ENCODE measurements around the gene GALNT2. TPM values are rescaled to one million over a fixed set of nuclear protein-coding genes. Genes with fewer than 3 reads are reported as not detected.
A peak's percentile ranks its signal among the peaks of the same experiment; 100 is the strongest.

Gene GALNT2
- total RNA-seq, 1 donor from 2014 or later: 129 TPM

DNA sequence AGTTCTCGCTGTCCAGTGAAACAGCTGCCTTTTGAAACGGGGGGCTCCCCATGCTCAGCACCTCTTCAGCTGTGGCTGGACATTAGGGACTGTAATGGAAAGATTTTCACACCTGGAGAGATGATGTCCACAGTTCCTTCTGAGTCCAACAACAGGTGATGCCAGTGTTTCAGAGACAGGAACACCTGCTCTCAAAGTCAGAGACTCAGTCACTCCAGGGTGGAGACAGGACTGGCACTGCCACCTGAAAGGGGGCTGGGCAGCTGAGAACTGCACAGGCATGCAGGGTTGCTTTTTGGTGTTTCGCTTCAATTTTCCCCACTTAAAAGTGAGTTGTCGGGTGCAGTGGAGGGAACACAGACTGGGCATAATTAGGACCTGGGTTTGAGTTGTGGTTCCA, 124.8 kb downstream of the GALNT2 start:
- H3K36me3 ChIP-seq: no peaks in the 10 kb centered on the region
- DNase-seq (ENCODE audit: low spot score in 2 of 2): no peak
- H3K27ac ChIP-seq: peak overlapping the region; percentile 68 to 78
- no peak overlapping the region for H3K4me3 ChIP-seq
- TF ChIP-seq, protein P1, sequence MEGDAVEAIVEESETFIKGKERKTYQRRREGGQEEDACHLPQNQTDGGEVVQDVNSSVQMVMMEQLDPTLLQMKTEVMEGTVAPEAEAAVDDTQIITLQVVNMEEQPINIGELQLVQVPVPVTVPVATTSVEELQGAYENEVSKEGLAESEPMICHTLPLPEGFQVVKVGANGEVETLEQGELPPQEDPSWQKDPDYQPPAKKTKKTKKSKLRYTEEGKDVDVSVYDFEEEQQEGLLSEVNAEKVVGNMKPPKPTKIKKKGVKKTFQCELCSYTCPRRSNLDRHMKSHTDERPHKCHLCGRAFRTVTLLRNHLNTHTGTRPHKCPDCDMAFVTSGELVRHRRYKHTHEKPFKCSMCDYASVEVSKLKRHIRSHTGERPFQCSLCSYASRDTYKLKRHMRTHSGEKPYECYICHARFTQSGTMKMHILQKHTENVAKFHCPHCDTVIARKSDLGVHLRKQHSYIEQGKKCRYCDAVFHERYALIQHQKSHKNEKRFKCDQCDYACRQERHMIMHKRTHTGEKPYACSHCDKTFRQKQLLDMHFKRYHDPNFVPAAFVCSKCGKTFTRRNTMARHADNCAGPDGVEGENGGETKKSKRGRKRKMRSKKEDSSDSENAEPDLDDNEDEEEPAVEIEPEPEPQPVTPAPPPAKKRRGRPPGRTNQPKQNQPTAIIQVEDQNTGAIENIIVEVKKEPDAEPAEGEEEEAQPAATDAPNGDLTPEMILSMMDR (IDR thresholded peaks at IDR 0.05): no peak
- intact Hi-C loops (cut with DNase I): no loop called here
- H3K4me1 ChIP-seq: peaks cover 4 to 19% of the 10 kb centered on the region in 2 donors
- no peaks in the 10 kb centered on the region for H3K27me3 ChIP-seq
- no peaks in the 10 kb centered on the region for H3K9me3 ChIP-seq

DNA sequence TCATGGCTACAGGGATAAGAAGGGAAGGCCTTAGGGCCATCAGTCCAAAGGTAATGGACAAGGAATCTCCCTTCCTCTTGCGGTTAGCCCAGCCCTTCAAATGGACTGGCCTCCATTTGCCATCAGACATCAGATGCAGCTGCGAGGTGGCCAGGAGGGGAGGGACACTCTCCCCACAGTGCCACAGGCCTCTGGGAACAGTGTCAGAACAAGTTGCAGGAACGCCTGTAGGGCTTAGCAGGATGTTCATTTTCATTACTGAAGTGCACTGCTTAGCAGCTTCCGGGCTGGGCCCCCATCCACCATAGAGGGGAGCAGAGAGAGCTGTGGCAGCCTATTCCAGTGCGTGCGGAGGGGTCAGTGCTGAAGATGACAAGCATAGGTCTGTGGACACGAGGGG, 127.5 kb downstream of the GALNT2 start:
- peaks cover 4 to 18% of the 10 kb centered on the region in 2 donors for H3K4me1 ChIP-seq
- H3K36me3 ChIP-seq: no peaks in the 10 kb centered on the region
- H3K4me3 ChIP-seq: no peak overlapping the region
- TF ChIP-seq, protein P1 (IDR thresholded peaks at IDR 0.05): no peak
- H3K27ac ChIP-seq: no peak overlapping the region
- intact Hi-C loops (cut with DNase I): no loop called here
- H3K27me3 ChIP-seq: no peaks in the 10 kb centered on the region
- DNase-seq (ENCODE audit: low spot score in 2 of 2): no peak
- no peaks in the 10 kb centered on the region for H3K9me3 ChIP-seq

DNA sequence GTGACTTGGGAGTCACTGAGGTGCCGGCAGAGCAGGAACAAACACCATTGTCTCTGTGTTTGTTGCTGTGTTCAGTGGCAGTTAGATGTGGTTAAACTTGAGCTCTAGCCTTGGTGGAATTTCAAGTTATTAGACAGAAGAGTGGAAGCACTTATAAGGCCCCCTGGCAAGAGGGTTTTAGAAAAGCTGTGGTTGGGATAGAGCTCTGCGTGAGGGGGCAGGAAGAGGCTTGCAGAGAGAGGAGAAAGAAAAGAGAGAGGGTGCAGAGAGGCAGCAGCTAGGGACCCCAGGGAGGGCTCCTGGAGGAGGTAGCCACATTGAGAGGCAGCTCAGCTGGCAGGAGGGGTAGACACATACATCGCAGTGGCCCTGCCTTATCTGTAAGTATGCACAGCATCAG, 128.2 kb downstream of the GALNT2 start:
- TF ChIP-seq, protein P1 (IDR thresholded peaks at IDR 0.05): no peak
- no peaks in the 10 kb centered on the region for H3K36me3 ChIP-seq
- H3K9me3 ChIP-seq: no peaks in the 10 kb centered on the region
- H3K4me1 ChIP-seq: peaks cover 3 to 17% of the 10 kb centered on the region in 2 donors
- no peaks in the 10 kb centered on the region for H3K27me3 ChIP-seq
- intact Hi-C loops (cut with DNase I): no loop called here
- DNase-seq (ENCODE audit: low spot score in 2 of 2): no peak
- no peak overlapping the region for H3K27ac ChIP-seq
- no peak overlapping the region for H3K4me3 ChIP-seq

DNA sequence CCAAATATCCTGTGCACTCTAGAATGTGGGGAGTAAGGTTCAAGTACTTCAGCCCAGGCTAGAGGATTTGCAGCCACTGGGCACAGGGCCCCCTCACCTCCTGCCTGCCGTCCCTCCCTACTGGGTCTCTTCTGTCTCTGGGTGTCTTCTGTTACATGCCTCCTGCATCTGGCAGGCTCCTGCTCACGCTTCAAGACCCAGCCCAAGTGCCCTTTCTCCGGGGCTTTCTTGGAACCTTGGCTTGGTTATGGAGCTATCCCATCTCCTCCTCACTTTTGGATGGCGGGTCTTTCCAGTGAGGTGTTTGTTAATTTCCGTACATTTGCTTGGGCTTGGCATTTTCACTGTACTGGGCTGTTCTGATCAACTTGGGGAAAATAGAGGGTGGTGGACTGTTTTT, 129.0 kb downstream of the GALNT2 start:
- DNase-seq (ENCODE audit: low spot score in 2 of 2): no peak
- H3K27ac ChIP-seq: no peak overlapping the region
- H3K9me3 ChIP-seq: no peaks in the 10 kb centered on the region
- H3K27me3 ChIP-seq: no peaks in the 10 kb centered on the region
- no peak overlapping the region for H3K4me3 ChIP-seq
- H3K4me1 ChIP-seq: peaks cover 0 to 9% of the 10 kb centered on the region in 2 donors
- intact Hi-C loops (cut with DNase I): no loop called here
- TF ChIP-seq, protein P1 (IDR thresholded peaks at IDR 0.05): no peak
- H3K36me3 ChIP-seq: no peaks in the 10 kb centered on the region

DNA sequence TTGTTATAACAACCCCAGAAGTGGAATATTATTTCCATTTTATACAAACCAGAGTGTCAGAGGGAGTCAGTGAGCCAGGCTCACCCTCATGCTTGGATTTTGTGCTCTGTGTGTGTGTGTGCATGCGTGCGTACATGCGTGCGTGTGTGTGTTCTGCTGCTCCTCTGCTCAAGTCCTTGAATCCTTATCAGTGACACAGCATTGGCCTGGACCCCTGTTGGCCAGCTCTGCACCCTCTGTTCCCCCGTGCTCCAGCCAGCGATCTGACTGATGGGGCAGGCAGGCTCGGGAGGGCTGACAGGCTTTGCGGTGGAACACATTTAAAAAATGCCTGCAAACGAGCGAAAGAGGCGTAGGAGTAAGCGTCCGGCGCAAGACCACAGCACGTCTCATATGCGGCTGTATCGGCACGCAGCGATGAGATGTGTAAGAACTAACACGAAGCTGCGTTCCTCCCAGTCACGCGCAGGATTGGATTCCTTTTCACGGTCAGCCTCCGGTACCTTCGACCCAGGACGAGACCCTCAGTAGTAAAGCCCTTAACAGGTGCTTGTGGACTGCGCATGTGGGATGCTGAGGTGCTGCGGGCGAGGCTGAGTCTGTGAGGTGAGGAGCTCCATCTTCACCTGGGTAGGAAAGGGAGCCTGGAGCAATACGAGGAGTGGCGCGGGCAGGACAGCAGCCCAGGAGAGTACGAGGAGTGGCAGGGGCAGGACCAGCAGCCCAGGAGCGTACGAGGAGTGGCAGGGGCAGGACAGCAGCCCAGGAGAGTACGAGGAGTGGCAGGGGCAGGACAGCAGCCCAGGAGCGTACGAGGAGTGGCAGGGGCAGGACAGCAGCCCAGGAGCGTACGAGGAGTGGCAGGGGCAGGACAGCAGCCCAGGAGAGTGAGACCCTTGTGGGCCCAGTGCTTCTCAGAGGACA, 130.9 kb downstream of the GALNT2 start:
- no peak for DNase-seq (ENCODE audit: low spot score in 2 of 2)
- Histone ChIP-seq H3K36me3 (no peaks in the 10 kb centered on the region), H3K9me3 (no peaks in the 10 kb centered on the region), H3K27me3 (no peaks in the 10 kb centered on the region), H3K4me1 (peaks cover 0 to 4% of the 10 kb centered on the region in 2 donors), H3K4me3 (no peak overlapping the region), H3K27ac (peak overlapping the region in 1 of 2 donors; percentile 40)
- TF ChIP-seq, protein P1 (IDR thresholded peaks at IDR 0.05): no peak
- intact Hi-C loops (cut with DNase I): no loop called here
